Measurements from ENCODE around the gene CA11. TPM values are rescaled to one million over a fixed set of nuclear protein-coding genes. Genes with fewer than 3 reads are reported as not detected.
A peak's percentile ranks its signal among the peaks of the same experiment; 100 is the strongest.

The CA11 gene
- total RNA-seq, 1 donor from 2014 or later, result 12.6 TPM

GRCh38 chr19:48616041-48616436 lies 29.9 kb downstream of the CA11 start:
- Histone ChIP-seq H3K4me1 (peaks cover 46% of the 10 kb centered on the region), H3K9ac (no peak overlapping the region), H3K9me3 (ENCODE audit: low read depth) (no peaks in the 10 kb centered on the region), H3K4me2 (no peak overlapping the region), H3K27ac (no peak overlapping the region), H3K36me3 (no peaks in the 10 kb centered on the region), H3K4me3 (no peak overlapping the region), H3K79me2 (ENCODE audit: low read depth) (peaks cover 47% of the 10 kb centered on the region), H3F3A (ENCODE audit: low read depth) (peaks cover 62% of the 10 kb centered on the region), H3K27me3 (no peaks in the 10 kb centered on the region), H4K20me1 (ENCODE audit: low read depth) (peaks cover 46% of the 10 kb centered on the region), H2AFZ (replicated peaks) (no peak overlapping the region)
- H3K4me3 Mint-ChIP-seq, result peak overlapping the region; percentile 77
- no peak overlapping the region for H3K27ac Mint-ChIP-seq
- peaks cover 40% of the 10 kb centered on the region for H3K4me1 Mint-ChIP-seq
- peaks cover 6% of the 10 kb centered on the region for H3K27me3 Mint-ChIP-seq (ENCODE audit: insufficient read depth, low read depth)
- TF ChIP-seq EZH2phosphoT487 (IDR thresholded peaks at IDR 0.05), result no peak
- no peak for TF ChIP-seq EZH2 (IDR thresholded peaks at IDR 0.05)
- no peak for TF ChIP-seq CTCF (IDR thresholded peaks at IDR 0.05)
- no peaks in the 10 kb centered on the region for H3K9me3 Mint-ChIP-seq
- DNase-seq (ENCODE audit: low spot score), result no peak
- H3K36me3 Mint-ChIP-seq, result peaks cover 15% of the 10 kb centered on the region

GRCh38 chr19:48615231-48616040 lies 30.6 kb downstream of the CA11 start:
- Mint-ChIP-seq H3K9me3 (no peaks in the 10 kb centered on the region), H3K4me1 (peaks cover 40% of the 10 kb centered on the region), H3K4me3 (peak overlapping the region; percentile 48), H3K27me3 (ENCODE audit: insufficient read depth, low read depth) (peaks cover 6% of the 10 kb centered on the region), H3K27ac (no peak overlapping the region), H3K36me3 (peaks cover 15% of the 10 kb centered on the region)
- Histone ChIP-seq H4K20me1 (ENCODE audit: low read depth) (peaks cover 46% of the 10 kb centered on the region), H3K4me2 (peak overlapping the region; percentile 76), H3F3A (ENCODE audit: low read depth) (peaks cover 62% of the 10 kb centered on the region), H3K4me1 (peaks cover 46% of the 10 kb centered on the region), H3K9me3 (ENCODE audit: low read depth) (no peaks in the 10 kb centered on the region), H3K4me3 (peak overlapping the region; percentile 28), H3K79me2 (ENCODE audit: low read depth) (peaks cover 42% of the 10 kb centered on the region), H2AFZ (replicated peaks) (no peak overlapping the region), H3K36me3 (no peaks in the 10 kb centered on the region), H3K27ac (peak overlapping the region; percentile 91), H3K27me3 (no peaks in the 10 kb centered on the region), H3K9ac (no peak overlapping the region)
- TF ChIP-seq EZH2 (IDR thresholded peaks at IDR 0.05) (no peak), CTCF (IDR thresholded peaks at IDR 0.05) (no peak), EZH2phosphoT487 (IDR thresholded peaks at IDR 0.05) (no peak)
- no peak for DNase-seq (ENCODE audit: low spot score)

- H3K27ac Mint-ChIP-seq, result peak within 1 kb of the TSS; percentile 95
- Histone ChIP-seq H3K4me2 (peak within 1 kb of the TSS; percentile 76), H3F3A (ENCODE audit: low read depth) (peaks cover 55% of the 10 kb centered on the region), H3K79me2 (ENCODE audit: low read depth) (peaks cover 34% of the 10 kb centered on the region), H3K27ac (peak within 1 kb of the TSS; percentile 91), H3K9me3 (ENCODE audit: low read depth) (no peaks in the 10 kb centered on the region), H3K27me3 (no peaks in the 10 kb centered on the region), H4K20me1 (ENCODE audit: low read depth) (peaks cover 46% of the 10 kb centered on the region), H3K4me1 (peaks cover 42% of the 10 kb centered on the region), H3K9ac (peak within 1 kb of the TSS; percentile 29), H3K36me3 (no peaks in the 10 kb centered on the region), H2AFZ (replicated peaks) (no peak within 1 kb of the TSS), H3K4me3 (peak within 1 kb of the TSS; percentile 28)
- peak; percentile 75 for DNase-seq (ENCODE audit: low spot score)
- peaks cover 15% of the 10 kb centered on the region for H3K36me3 Mint-ChIP-seq
- H3K4me3 Mint-ChIP-seq, result peak within 1 kb of the TSS; percentile 72
- no peak for TF ChIP-seq EZH2 (IDR thresholded peaks at IDR 0.05)
- TF ChIP-seq EZH2phosphoT487 (IDR thresholded peaks at IDR 0.05), result no peak
- no peak for TF ChIP-seq CTCF (IDR thresholded peaks at IDR 0.05)
- H3K27me3 Mint-ChIP-seq (ENCODE audit: insufficient read depth, low read depth), result peaks cover 6% of the 10 kb centered on the region
- H3K4me1 Mint-ChIP-seq, result peaks cover 32% of the 10 kb centered on the region
- no peaks in the 10 kb centered on the region for H3K9me3 Mint-ChIP-seq
Observed at GRCh38 chr19:48614436-48615230, 31.4 kb downstream of the CA11 start, which contains the start of gene FAM83E. FAM83E (minus strand) TSS chr19:48615076; CDS start chr19:48613372, 1,704 bp downstream.

All from neural progenitor cell (in vitro differentiated cells).